MM.1S (cell line): ENCODE data around the gene THOC5.

Source experiments
- DNase-seq: peaks from one replicate; pipeline ENCODE4 v3.0.0-alpha.2; 2015
- H2AFZ ChIP-seq: fragments of 300-600 bp; sonication (generic); 2 replicates; pipeline ENCODE4 v1.6.0; 2016; ENCODE audit warnings: antibody characterized with exemption, low read length
- H3F3A ChIP-seq: fragments of 300-600 bp; sonication (generic); 2 replicates; pipeline ENCODE4 v1.6.1; 2016; ENCODE audit warnings: mild to moderate bottlenecking, antibody characterized with exemption, low read length, moderate library complexity, mixed read lengths; ENCODE audit not compliant: insufficient read depth
- H3K27ac ChIP-seq: fragments of 300-600 bp; sonication (generic); 2 replicates; pipeline ENCODE4 v1.5.1; 2016; ENCODE audit warnings: mild to moderate bottlenecking, low read length
- H3K27me3 ChIP-seq: fragments of 300-600 bp; sonication (generic); replicated peaks from 2 replicates; pipeline ENCODE4 v1.6.0; 2016; ENCODE audit warnings: low read length; ENCODE audit not compliant: insufficient read depth
- H3K36me3 ChIP-seq: fragments of 300-600 bp; sonication (generic); replicated peaks from 2 replicates; pipeline ENCODE4 v1.6.1; 2016; ENCODE audit warnings: mild to moderate bottlenecking, low read length, mixed read lengths; ENCODE audit not compliant: insufficient read depth
- H3K4me1 ChIP-seq: fragments of 300-600 bp; sonication (generic); 2 replicates; pipeline ENCODE4 v1.6.1; 2016; ENCODE audit warnings: low read length, mixed read lengths
- H3K4me2 ChIP-seq: fragments of 300-600 bp; sonication (generic); 2 replicates; pipeline ENCODE4 v1.6.0; 2016; ENCODE audit warnings: low read depth, low read length
- H3K4me3 ChIP-seq: fragments of 300-600 bp; sonication (generic); 2 replicates; pipeline ENCODE4 v1.5.1; 2016; ENCODE audit warnings: low read length, mixed read lengths
- H3K79me2 ChIP-seq: fragments of 300-600 bp; sonication (generic); 2 replicates; pipeline ENCODE4 v1.6.1; 2016; ENCODE audit warnings: mixed run types, low read length, mixed read lengths
- H3K9ac ChIP-seq: fragments of 300-600 bp; sonication (generic); 2 replicates; pipeline ENCODE4 v1.6.1; 2016; ENCODE audit warnings: low read length, mixed read lengths
- H3K9me2 ChIP-seq: fragments of 300-600 bp; sonication (generic); replicated peaks from 2 replicates; pipeline ENCODE4 v1.6.1; 2016; ENCODE audit warnings: mild to moderate bottlenecking, low read length, mixed read lengths; ENCODE audit not compliant: insufficient read depth
- H3K9me3 ChIP-seq: fragments of 300-600 bp; sonication (generic); replicated peaks from 2 replicates; pipeline ENCODE4 v1.6.1; 2016; ENCODE audit warnings: mild to moderate bottlenecking, low read length, mixed read lengths; ENCODE audit not compliant: insufficient read depth
- H4K20me1 ChIP-seq: fragments of 300-600 bp; sonication (generic); 2 replicates; pipeline ENCODE4 v1.6.1; 2016; ENCODE audit warnings: mild to moderate bottlenecking, low read length, moderate library complexity, mixed read lengths; ENCODE audit not compliant: insufficient read depth
- EZH2 ChIP-seq: fragments of 300-600 bp; sonication (generic); optimal IDR thresholded peaks from 2 replicates; pipeline ENCODE3; 2017; ENCODE audit warnings: low read depth, mild to moderate bottlenecking, antibody characterized with exemption, low read length, mixed read lengths
- EZH2phosphoT487 ChIP-seq: fragments of 300-600 bp; sonication (generic); IDR thresholded peaks from 2 replicates; pipeline ENCODE4 v1.6.1; 2018; ENCODE audit warnings: antibody characterized with exemption, low read length
- TF ChIP-seq, protein P1 (sequence below): fragments of 300-600 bp; sonication (generic); IDR thresholded peaks from 2 replicates; pipeline ENCODE4 v1.5.1; 2016; ENCODE audit warnings: antibody characterized with exemption, low read length, mixed read lengths

THOC5 gene

DNA sequence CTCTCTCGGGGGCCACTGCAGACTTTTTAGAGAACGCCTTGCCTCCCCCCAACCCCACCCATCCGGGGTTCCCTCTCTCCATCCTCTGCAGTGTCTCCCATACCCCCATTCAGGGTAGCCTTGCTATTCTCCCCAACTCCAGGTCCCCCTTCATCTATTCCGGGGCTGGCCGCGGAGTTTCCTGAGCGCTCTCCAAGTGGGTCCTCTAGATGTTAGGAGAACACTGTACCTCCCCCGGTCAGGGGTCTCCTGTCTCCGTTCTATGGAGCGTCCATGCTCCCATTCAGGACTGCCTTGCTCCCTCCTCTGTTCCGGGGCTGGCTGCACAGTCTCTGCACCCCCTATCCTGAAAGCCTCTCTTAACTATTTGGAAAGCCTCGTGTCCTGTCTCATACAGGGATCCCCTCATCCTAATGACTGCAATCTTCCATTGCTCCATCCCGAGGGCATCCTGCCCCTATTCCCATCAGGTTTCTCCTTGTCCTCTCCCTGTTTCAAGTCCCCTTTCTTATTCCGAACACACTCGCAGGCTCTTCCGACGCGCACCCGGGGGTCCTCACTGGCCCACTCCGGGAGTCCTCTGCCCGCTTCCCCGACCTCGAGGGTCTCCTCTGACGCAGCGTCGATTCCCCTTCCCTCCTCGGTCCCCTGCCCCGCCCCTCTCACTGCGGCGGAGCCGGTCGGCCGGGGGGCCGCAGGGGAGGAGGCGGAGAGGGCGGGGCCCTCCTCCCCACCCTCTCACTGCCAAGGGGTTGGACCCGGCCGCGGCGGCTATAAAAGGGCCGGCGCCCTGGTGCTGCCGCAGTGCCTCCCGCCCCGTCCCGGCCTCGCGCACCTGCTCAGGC lies 73.9 kb downstream of the THOC5 start, which contains the start of gene NEFH:
Gene NEFH, plus strand, starts transcription at position 802 of the 845 bp plus-strand sequence. CDS start 45 bp downstream, outside the sequence.
- Histone ChIP-seq H3K27ac (no peak within 1 kb of the TSS), H3F3A (no peaks in the 10 kb centered on the region), H3K9me3 (no peaks in the 10 kb centered on the region), H3K79me2 (no peaks in the 10 kb centered on the region), H3K4me1 (no peaks in the 10 kb centered on the region), H3K9ac (no peak within 1 kb of the TSS), H2AFZ (no peak within 1 kb of the TSS), H3K36me3 (no peaks in the 10 kb centered on the region), H4K20me1 (no peaks in the 10 kb centered on the region), H3K27me3 (peaks cover 26% of the 10 kb centered on the region), H3K4me2 (no peak within 1 kb of the TSS), H3K9me2 (no peaks in the 10 kb centered on the region), H3K4me3 (no peak within 1 kb of the TSS)
- no peak for DNase-seq
- TF ChIP-seq EZH2 (no peak), EZH2phosphoT487 (no peak)
- TF ChIP-seq, protein P1, sequence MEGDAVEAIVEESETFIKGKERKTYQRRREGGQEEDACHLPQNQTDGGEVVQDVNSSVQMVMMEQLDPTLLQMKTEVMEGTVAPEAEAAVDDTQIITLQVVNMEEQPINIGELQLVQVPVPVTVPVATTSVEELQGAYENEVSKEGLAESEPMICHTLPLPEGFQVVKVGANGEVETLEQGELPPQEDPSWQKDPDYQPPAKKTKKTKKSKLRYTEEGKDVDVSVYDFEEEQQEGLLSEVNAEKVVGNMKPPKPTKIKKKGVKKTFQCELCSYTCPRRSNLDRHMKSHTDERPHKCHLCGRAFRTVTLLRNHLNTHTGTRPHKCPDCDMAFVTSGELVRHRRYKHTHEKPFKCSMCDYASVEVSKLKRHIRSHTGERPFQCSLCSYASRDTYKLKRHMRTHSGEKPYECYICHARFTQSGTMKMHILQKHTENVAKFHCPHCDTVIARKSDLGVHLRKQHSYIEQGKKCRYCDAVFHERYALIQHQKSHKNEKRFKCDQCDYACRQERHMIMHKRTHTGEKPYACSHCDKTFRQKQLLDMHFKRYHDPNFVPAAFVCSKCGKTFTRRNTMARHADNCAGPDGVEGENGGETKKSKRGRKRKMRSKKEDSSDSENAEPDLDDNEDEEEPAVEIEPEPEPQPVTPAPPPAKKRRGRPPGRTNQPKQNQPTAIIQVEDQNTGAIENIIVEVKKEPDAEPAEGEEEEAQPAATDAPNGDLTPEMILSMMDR, result no peak

DNA sequence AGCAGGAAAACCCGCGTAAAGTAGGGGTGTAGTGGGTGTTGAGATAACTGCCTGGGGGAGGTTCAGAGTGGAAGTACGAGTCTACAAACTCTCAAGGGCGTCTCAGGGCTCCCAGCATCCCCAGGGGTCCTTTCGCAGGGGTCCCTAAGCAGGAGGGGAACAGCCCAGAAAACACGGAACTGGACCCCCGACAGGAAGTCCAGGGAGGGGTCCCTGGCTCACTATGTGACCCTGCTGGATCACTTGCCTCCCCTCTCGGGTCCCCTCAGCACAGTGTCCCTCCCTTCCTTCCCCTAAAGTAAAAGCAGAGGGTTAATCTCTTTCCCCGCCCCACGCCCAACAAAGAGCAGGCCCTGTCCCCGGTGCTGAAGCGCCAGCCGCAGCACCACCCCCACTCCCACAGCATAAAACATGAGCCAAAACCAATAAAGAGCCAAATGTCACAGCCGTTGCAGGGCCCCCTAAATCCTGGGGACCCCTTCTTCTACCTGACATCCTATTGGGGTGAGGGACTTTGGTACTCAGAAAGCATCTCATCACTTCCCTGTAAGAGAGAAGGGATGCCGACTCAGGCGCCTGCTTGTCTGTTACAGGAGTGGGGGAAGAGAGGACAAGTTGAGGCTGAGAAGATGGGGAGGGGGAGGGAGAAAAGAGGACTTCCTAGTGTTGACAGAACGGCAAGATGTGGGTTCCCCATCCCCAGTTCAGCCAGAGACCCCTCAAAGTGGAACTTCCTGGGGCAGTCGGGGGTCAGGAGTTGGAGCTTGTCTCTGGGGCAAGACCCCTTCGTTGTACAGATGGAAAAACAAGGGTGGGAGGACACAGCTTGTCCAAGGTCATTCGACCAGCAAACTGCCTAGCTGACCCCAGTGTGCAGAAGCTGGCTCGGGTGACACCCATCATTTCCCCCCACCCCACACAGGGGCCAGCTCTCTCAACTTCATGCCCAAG lies 75.0 kb downstream of the THOC5 start:
- Histone ChIP-seq H3K27me3 (peaks cover 30% of the 10 kb centered on the region), H3K27ac (no peak overlapping the region), H3K9me3 (no peaks in the 10 kb centered on the region), H4K20me1 (no peaks in the 10 kb centered on the region), H3K9me2 (no peaks in the 10 kb centered on the region), H3K4me3 (no peak overlapping the region), H3K79me2 (no peaks in the 10 kb centered on the region), H3K9ac (no peak overlapping the region), H2AFZ (no peak overlapping the region), H3K4me1 (no peaks in the 10 kb centered on the region), H3K4me2 (no peak overlapping the region), H3F3A (no peaks in the 10 kb centered on the region), H3K36me3 (no peaks in the 10 kb centered on the region)
- DNase-seq, result no peak
- TF ChIP-seq EZH2phosphoT487 (no peak), EZH2 (no peak)
- TF ChIP-seq, protein P1, result no peak

DNA sequence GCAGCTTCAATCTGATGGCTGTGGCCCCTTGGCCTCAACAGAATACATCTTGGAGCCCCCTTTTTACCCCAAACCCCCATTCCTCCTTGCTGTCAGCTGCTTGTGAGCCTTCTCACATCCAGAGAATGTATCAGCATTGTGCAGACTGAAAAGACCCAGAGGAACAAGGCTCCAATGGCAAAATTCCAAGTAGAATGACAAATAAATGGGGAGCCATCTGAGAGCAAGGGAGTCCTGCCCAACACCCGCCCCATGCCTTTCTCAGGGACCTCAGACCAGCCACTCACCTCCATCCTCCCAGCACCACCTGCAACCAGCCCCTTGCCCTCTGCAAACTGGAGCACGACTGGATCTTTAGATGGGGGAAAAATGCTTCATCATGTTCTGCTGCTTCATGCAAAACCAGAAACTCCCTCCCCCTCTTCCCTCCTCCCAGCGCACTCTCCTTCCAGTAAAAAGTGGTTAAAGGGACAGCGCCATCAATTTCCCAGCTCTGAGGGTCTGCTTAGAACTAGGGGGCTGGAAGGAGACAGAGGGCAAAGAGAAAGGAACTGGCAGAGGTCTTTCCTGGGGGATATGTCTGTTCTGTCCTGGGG lies 75.7 kb downstream of the THOC5 start:
- no peak overlapping the region for H2AFZ ChIP-seq
- H3K27ac ChIP-seq, result no peak overlapping the region
- H3K9ac ChIP-seq, result no peak overlapping the region
- no peaks in the 10 kb centered on the region for H3K9me3 ChIP-seq
- no peaks in the 10 kb centered on the region for H3K36me3 ChIP-seq
- TF ChIP-seq EZH2 (no peak), EZH2phosphoT487 (no peak)
- TF ChIP-seq, protein P1, result no peak
- no peak for DNase-seq
- H3K4me2 ChIP-seq, result no peak overlapping the region
- no peaks in the 10 kb centered on the region for H3K4me1 ChIP-seq
- H3F3A ChIP-seq, result no peaks in the 10 kb centered on the region
- H3K9me2 ChIP-seq, result no peaks in the 10 kb centered on the region
- no peaks in the 10 kb centered on the region for H4K20me1 ChIP-seq
- no peaks in the 10 kb centered on the region for H3K79me2 ChIP-seq
- H3K27me3 ChIP-seq, result peaks cover 37% of the 10 kb centered on the region
- H3K4me3 ChIP-seq, result no peak overlapping the region
